Colonic mucosa (tissue), 4 donors: Measurements from ENCODE around the gene PAWR. TPM values are rescaled to one million over a fixed set of nuclear protein-coding genes. Genes with fewer than 3 reads are reported as not detected.
"Not testable (repeated sequence)": the region's sequence is repeated elsewhere in the genome, so short reads cannot be mapped to it uniquely, and the experiment has no call there.

ENCODE experiments used
- DNase-seq: peaks from one replicate; pipeline ENCODE4 v3.0.0-alpha.2; 2020
- H3K27ac ChIP-seq: fragments of 200-600 bp; one replicate; pipeline ENCODE4 v1.8.0; 2021
- H3K27me3 ChIP-seq: fragments of 200-600 bp; one replicate; pipeline ENCODE4 v1.8.0; 2021
- H3K36me3 ChIP-seq: fragments of 200-600 bp; one replicate; pipeline ENCODE4 v1.8.0; 2021
- H3K4me1 ChIP-seq: fragments of 200-600 bp; one replicate; pipeline ENCODE4 v1.8.0; 2021; ENCODE audit warnings: mild to moderate bottlenecking
- H3K4me3 ChIP-seq: fragments of 200-600 bp; one replicate; pipeline ENCODE4 v1.8.0; 2021
- H3K9ac ChIP-seq, 2 donors: one replicate each; pipeline ENCODE4 v1.7.0; 2013; ENCODE audit warnings: control low read depth in 2 of 2, low read depth in 2 of 2, low read length in 2 of 2
- H3K9me3 ChIP-seq: fragments of 200-600 bp; one replicate; pipeline ENCODE4 v1.8.0; 2021
- intact Hi-C: fragments of 100-400 bp; cut with DNase I; formaldehyde crosslinking; loops from one replicate; pipeline ENCODE4 v1.14.1; 2022
- total RNA-seq, 2 donors: library from RNA; stranded (reverse); fragmentation: NEBNext Ultra II Directional in 1 of 2; extraction: Animal tissue kit (Norgen Biotek cat#: 25700) in 1 of 2; gene quantifications; one replicate each; pipeline ENCODE4 v1.2.1, GENCODE V29; 2021
- TF ChIP-seq, protein P1 (sequence below): fragments of 200-600 bp; IDR thresholded peaks from one replicate; pipeline ENCODE4 v1.8.0; 2022; ENCODE audit warnings: antibody characterized with exemption, mild to moderate bottlenecking
- donor health status: healthy.
- donor health status: DM: no; HTN: no; CAD: no.
- donor health status: DM: no; HTN: no; CAD: no.

The PAWR gene
- total RNA-seq, 2 donors from 2014 or later = 135 to 211 TPM

GRCh38 chr12:79648881-79649280, 41.9 kb downstream of the PAWR start:
- Histone ChIP-seq H3K36me3 (no peaks in the 10 kb centered on the region), H3K4me3 (no peak overlapping the region), H3K9me3 (no peaks in the 10 kb centered on the region), H3K9ac (no peak overlapping the region), H3K4me1 (no peaks in the 10 kb centered on the region), H3K27ac (no peak overlapping the region), H3K27me3 (no peaks in the 10 kb centered on the region)
- TF ChIP-seq, protein P1, sequence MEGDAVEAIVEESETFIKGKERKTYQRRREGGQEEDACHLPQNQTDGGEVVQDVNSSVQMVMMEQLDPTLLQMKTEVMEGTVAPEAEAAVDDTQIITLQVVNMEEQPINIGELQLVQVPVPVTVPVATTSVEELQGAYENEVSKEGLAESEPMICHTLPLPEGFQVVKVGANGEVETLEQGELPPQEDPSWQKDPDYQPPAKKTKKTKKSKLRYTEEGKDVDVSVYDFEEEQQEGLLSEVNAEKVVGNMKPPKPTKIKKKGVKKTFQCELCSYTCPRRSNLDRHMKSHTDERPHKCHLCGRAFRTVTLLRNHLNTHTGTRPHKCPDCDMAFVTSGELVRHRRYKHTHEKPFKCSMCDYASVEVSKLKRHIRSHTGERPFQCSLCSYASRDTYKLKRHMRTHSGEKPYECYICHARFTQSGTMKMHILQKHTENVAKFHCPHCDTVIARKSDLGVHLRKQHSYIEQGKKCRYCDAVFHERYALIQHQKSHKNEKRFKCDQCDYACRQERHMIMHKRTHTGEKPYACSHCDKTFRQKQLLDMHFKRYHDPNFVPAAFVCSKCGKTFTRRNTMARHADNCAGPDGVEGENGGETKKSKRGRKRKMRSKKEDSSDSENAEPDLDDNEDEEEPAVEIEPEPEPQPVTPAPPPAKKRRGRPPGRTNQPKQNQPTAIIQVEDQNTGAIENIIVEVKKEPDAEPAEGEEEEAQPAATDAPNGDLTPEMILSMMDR = no peak
- intact Hi-C loops = no loop called here
- no peak for DNase-seq

DNA sequence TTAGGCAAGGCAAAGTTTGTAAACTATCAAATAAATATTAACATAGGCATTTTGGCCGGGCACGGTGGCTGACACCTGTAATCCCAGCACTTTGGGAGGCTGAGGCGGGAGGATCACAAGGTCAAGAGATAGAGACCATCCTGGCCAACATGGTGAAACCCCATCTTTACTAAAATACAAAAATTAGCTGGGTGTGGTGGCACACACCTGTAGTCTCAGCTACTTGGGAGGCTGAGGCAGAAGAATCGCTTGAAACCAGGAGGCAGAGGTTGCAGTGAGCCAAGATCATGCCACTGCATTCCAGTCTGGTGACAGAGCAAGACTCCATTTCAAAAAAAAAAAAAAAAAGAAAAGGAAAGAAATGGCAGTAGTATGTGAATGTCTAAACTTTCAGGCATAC, 43.9 kb downstream of the PAWR start:
- H3K9me3 ChIP-seq, H3K27ac ChIP-seq, H3K4me3 ChIP-seq, H3K36me3 ChIP-seq, H3K9ac ChIP-seq, H3K4me1 ChIP-seq, DNase-seq, intact Hi-C loops, H3K27me3 ChIP-seq: not testable (repeated sequence)

DNA sequence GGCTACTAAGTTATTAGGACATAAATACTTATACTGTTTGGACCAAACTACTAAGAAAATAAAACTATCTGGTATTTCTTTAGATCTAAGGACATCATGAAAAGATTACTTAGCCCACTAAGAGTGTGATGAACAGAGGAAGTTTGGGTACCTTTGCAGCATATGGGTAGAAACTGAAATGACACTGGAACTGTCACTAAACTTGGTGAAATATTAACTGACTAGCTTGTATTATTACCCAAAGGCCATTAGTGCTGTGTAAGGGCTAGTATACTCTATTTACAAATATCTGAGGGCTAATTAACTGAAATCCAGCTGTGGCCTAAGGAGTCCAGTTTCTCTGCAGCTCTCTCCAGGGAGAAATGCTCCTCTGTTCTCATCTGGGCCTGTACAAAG, 45.5 kb downstream of the PAWR start:
- Histone ChIP-seq H3K27ac (no peak overlapping the region), H3K4me3 (no peak overlapping the region), H3K9me3 (no peaks in the 10 kb centered on the region), H3K4me1 (peaks cover 6% of the 10 kb centered on the region), H3K36me3 (no peaks in the 10 kb centered on the region), H3K9ac (no peak overlapping the region), H3K27me3 (no peaks in the 10 kb centered on the region)
- DNase-seq = no peak
- intact Hi-C loops = no loop called here
- TF ChIP-seq, protein P1 = no peak

- Histone ChIP-seq H3K27ac (no peak overlapping the region), H3K4me1 (peaks cover 6% of the 10 kb centered on the region), H3K27me3 (no peaks in the 10 kb centered on the region), H3K4me3 (no peak overlapping the region), H3K9me3 (no peaks in the 10 kb centered on the region), H3K9ac (no peak overlapping the region), H3K36me3 (no peaks in the 10 kb centered on the region)
- no peak for DNase-seq
- TF ChIP-seq, protein P1 = no peak
- intact Hi-C loops = no loop called here
Measured at GRCh38 chr12:79644274-79645234, 46.2 kb downstream of the PAWR start.

- no peak overlapping the region for H3K9ac ChIP-seq
- no peak overlapping the region for H3K27ac ChIP-seq
- H3K9me3 ChIP-seq = no peaks in the 10 kb centered on the region
- H3K4me1 ChIP-seq = peaks cover 6% of the 10 kb centered on the region
- intact Hi-C loops = no loop called here
- no peaks in the 10 kb centered on the region for H3K27me3 ChIP-seq
- TF ChIP-seq, protein P1 = no peak
- H3K4me3 ChIP-seq = no peak overlapping the region
- no peak for DNase-seq
- H3K36me3 ChIP-seq = no peaks in the 10 kb centered on the region
Measured at GRCh38 chr12:79643821-79644220, 46.9 kb downstream of the PAWR start.

DNA sequence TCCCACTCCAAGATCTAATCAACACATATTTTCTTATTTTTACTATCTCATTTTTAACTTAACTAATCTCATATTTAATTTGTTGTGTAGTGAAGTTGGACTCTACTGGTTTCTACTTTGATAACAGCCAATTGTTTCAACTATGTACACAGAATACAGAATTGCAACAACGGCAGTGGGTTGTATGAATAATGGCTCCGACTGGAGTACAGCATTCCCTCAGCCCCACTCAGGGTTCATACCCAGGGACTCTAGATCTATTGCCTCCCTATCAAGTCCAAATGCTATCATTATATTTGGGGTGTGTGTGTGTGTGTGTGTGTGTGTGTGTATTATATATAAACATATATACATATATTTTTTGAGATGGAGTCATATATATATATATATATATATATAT, 52.3 kb downstream of the PAWR start:
- intact Hi-C loops = no loop called here

More for the DNA sequence above, 52.3 kb downstream of the PAWR start:
- Histone ChIP-seq H3K27ac (no peak overlapping the region), H3K9ac (no peak overlapping the region), H3K36me3 (no peaks in the 10 kb centered on the region), H3K27me3 (no peaks in the 10 kb centered on the region), H3K9me3 (no peaks in the 10 kb centered on the region), H3K4me3 (no peak overlapping the region), H3K4me1 (peaks cover 6% of the 10 kb centered on the region)
- DNase-seq = no peak
- TF ChIP-seq, protein P1 = no peak
